Endothelial cell (in vitro differentiated cells): ENCODE measurements around the gene PYDC1. TPM values are rescaled to one million over a fixed set of nuclear protein-coding genes. Genes with fewer than 3 reads are reported as not detected.

ENCODE experiments used
- DNase-seq: peaks from one replicate; pipeline ENCODE4 v3.0.0; 2021; ENCODE audit warnings: low spot score
- H3K27ac Mint-ChIP-seq: one replicate; pipeline ENCODE4 v1.8.0; 2021; ENCODE audit warnings: mixed read lengths, inconsistent platforms; ENCODE audit not compliant: unreplicated experiment
- H3K27me3 Mint-ChIP-seq: one replicate; pipeline ENCODE4 v1.8.0; 2021; ENCODE audit warnings: mild to moderate bottlenecking, moderate library complexity, mixed read lengths, inconsistent platforms; ENCODE audit not compliant: unreplicated experiment
- H3K36me3 Mint-ChIP-seq: one replicate; pipeline ENCODE4 v1.8.0; 2021; ENCODE audit warnings: mild to moderate bottlenecking, low read depth, mixed read lengths, inconsistent platforms; ENCODE audit not compliant: unreplicated experiment
- H3K4me1 Mint-ChIP-seq: one replicate; pipeline ENCODE4 v1.8.0; 2021; ENCODE audit warnings: mild to moderate bottlenecking, mixed read lengths, inconsistent platforms; ENCODE audit not compliant: unreplicated experiment
- H3K4me3 Mint-ChIP-seq: one replicate; pipeline ENCODE4 v1.8.0; 2021; ENCODE audit warnings: mild to moderate bottlenecking, mixed read lengths, inconsistent platforms; ENCODE audit not compliant: unreplicated experiment
- H3K9me3 Mint-ChIP-seq: one replicate; pipeline ENCODE4 v1.8.0; 2021; ENCODE audit warnings: mixed read lengths, inconsistent platforms; ENCODE audit not compliant: unreplicated experiment
- total RNA-seq: library from RNA; stranded (reverse); fragmentation: NEBNext Ultra II Directional; extraction: Animal tissue kit (Norgen Biotek cat#: 25700); gene quantifications from one replicate; pipeline ENCODE4 v1.2.1, GENCODE V29; 2021; ENCODE audit not compliant: unreplicated experiment
- TF ChIP-seq, protein P1 (sequence below): fragments of 200-600 bp; sonication (generic); IDR thresholded peaks from one replicate; pipeline ENCODE4 v1.5.0; 2021; ENCODE audit warnings: antibody characterized with exemption; ENCODE audit not compliant: unreplicated experiment

The PYDC1 gene
- total RNA-seq, 1 donor from 2014 or later, result not detected

DNA sequence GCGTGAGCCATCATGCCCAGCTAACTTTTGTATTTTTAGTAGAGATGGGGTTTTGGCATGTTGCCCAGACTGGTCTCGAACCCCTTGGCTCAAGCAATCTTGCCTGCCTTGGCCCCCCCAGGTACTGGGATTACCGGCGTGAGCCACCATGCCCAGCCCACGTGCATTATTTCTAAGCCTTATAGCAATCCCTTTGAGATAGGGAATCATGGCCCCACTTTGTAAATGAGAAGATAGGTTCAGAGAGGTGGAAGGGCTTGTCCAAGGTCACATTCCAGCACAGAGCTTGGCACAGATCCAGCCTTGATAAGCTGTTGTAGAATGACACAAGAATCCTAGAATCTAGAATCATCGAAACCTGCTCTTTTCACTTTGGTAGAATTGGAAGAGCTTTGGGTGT lies 10.2 kb downstream of the PYDC1 start:
- peaks cover 5% of the 10 kb centered on the region for H3K36me3 Mint-ChIP-seq

GRCh38 chr16:31204871-31205666 lies 11.9 kb downstream of the PYDC1 start:
- Mint-ChIP-seq H3K27me3 (peaks cover 13% of the 10 kb centered on the region), H3K27ac (no peak overlapping the region), H3K4me1 (peaks cover 16% of the 10 kb centered on the region), H3K9me3 (no peaks in the 10 kb centered on the region), H3K4me3 (no peak overlapping the region), H3K36me3 (peaks cover 10% of the 10 kb centered on the region)
- DNase-seq, result no peak
- TF ChIP-seq, protein P1, sequence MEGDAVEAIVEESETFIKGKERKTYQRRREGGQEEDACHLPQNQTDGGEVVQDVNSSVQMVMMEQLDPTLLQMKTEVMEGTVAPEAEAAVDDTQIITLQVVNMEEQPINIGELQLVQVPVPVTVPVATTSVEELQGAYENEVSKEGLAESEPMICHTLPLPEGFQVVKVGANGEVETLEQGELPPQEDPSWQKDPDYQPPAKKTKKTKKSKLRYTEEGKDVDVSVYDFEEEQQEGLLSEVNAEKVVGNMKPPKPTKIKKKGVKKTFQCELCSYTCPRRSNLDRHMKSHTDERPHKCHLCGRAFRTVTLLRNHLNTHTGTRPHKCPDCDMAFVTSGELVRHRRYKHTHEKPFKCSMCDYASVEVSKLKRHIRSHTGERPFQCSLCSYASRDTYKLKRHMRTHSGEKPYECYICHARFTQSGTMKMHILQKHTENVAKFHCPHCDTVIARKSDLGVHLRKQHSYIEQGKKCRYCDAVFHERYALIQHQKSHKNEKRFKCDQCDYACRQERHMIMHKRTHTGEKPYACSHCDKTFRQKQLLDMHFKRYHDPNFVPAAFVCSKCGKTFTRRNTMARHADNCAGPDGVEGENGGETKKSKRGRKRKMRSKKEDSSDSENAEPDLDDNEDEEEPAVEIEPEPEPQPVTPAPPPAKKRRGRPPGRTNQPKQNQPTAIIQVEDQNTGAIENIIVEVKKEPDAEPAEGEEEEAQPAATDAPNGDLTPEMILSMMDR, result no peak

More for the DNA sequence above, 10.2 kb downstream of the PYDC1 start:
- Mint-ChIP-seq H3K4me1 (peaks cover 7% of the 10 kb centered on the region), H3K9me3 (no peaks in the 10 kb centered on the region), H3K27me3 (peaks cover 7% of the 10 kb centered on the region), H3K4me3 (no peak overlapping the region), H3K27ac (no peak overlapping the region)
- TF ChIP-seq, protein P1, result no peak
- DNase-seq, result no peak

GRCh38 chr16:31202414-31203375 lies 14.2 kb downstream of the PYDC1 start, which contains the start of gene PYCARD:
Gene PYCARD, minus strand, starts transcription at chr16:31202760. Its CDS starts 70 bp downstream, at chr16:31202690.
- H3K4me1 Mint-ChIP-seq, result peaks cover 39% of the 10 kb centered on the region
- H3K4me3 Mint-ChIP-seq, result peak within 1 kb of the TSS; percentile 87
- peak within 1 kb of the TSS; percentile 13 for H3K27ac Mint-ChIP-seq
- H3K9me3 Mint-ChIP-seq, result no peaks in the 10 kb centered on the region
- TF ChIP-seq, protein P1, result no peak
- DNase-seq, result peak; percentile 64
- peaks cover 14% of the 10 kb centered on the region for H3K36me3 Mint-ChIP-seq
- H3K27me3 Mint-ChIP-seq, result peaks cover 13% of the 10 kb centered on the region

GRCh38 chr16:31201582-31202413 lies 15.1 kb downstream of the PYDC1 start:
- H3K4me1 Mint-ChIP-seq, result peaks cover 42% of the 10 kb centered on the region
- H3K27ac Mint-ChIP-seq, result no peak overlapping the region
- no peaks in the 10 kb centered on the region for H3K9me3 Mint-ChIP-seq
- DNase-seq, result peak; percentile 48
- peak overlapping the region; percentile 87 for H3K4me3 Mint-ChIP-seq
- TF ChIP-seq, protein P1, result no peak
- peaks cover 14% of the 10 kb centered on the region for H3K36me3 Mint-ChIP-seq
- H3K27me3 Mint-ChIP-seq, result peaks cover 13% of the 10 kb centered on the region
